ENCODE results near the gene PLN.

Gene PLN

GRCh38 chr6:118606268-118606667 lies 58.2 kb downstream of the PLN start:
- H3K27me3 ChIP-seq (ENCODE audit: insufficient read depth, poor library complexity, severe bottlenecking): no peaks in the 10 kb centered on the region
- no peak for DNase-seq (ENCODE audit: low spot score)
- no peaks in the 10 kb centered on the region for H3K9me3 ChIP-seq (ENCODE audit: severe bottlenecking)
- TF ChIP-seq, protein P1, sequence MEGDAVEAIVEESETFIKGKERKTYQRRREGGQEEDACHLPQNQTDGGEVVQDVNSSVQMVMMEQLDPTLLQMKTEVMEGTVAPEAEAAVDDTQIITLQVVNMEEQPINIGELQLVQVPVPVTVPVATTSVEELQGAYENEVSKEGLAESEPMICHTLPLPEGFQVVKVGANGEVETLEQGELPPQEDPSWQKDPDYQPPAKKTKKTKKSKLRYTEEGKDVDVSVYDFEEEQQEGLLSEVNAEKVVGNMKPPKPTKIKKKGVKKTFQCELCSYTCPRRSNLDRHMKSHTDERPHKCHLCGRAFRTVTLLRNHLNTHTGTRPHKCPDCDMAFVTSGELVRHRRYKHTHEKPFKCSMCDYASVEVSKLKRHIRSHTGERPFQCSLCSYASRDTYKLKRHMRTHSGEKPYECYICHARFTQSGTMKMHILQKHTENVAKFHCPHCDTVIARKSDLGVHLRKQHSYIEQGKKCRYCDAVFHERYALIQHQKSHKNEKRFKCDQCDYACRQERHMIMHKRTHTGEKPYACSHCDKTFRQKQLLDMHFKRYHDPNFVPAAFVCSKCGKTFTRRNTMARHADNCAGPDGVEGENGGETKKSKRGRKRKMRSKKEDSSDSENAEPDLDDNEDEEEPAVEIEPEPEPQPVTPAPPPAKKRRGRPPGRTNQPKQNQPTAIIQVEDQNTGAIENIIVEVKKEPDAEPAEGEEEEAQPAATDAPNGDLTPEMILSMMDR (IDR thresholded peaks at IDR 0.05; ENCODE audit: poor library complexity, severe bottlenecking): no peak
- no peak overlapping the region for H3K4me3 ChIP-seq (ENCODE audit: severe bottlenecking)
- no peaks in the 10 kb centered on the region for H3K36me3 ChIP-seq (ENCODE audit: low read depth)
- H3K27ac ChIP-seq (ENCODE audit: poor library complexity, severe bottlenecking): no peak overlapping the region
- ATAC-seq (ENCODE audit: low read depth): no peak
- H3K4me1 ChIP-seq (ENCODE audit: insufficient read depth, poor library complexity, severe bottlenecking): no peaks in the 10 kb centered on the region

GRCh38 chr6:118606858-118607257 lies 58.8 kb downstream of the PLN start:
- Histone ChIP-seq H3K27ac (ENCODE audit: poor library complexity, severe bottlenecking) (no peak overlapping the region), H3K9me3 (ENCODE audit: severe bottlenecking) (no peaks in the 10 kb centered on the region), H3K4me1 (ENCODE audit: insufficient read depth, poor library complexity, severe bottlenecking) (no peaks in the 10 kb centered on the region), H3K27me3 (ENCODE audit: insufficient read depth, poor library complexity, severe bottlenecking) (no peaks in the 10 kb centered on the region), H3K4me3 (ENCODE audit: severe bottlenecking) (no peak overlapping the region), H3K36me3 (ENCODE audit: low read depth) (no peaks in the 10 kb centered on the region)
- ATAC-seq (ENCODE audit: low read depth) (no peak), DNase-seq (ENCODE audit: low spot score) (no peak)
- TF ChIP-seq, protein P1 (IDR thresholded peaks at IDR 0.05; ENCODE audit: poor library complexity, severe bottlenecking): no peak

Data from RWPE2 (cell line).